ENCODE results near the gene SENP2. TPM values are rescaled to one million over a fixed set of nuclear protein-coding genes. Genes with fewer than 3 reads are reported as not detected.
"Not testable (repeated sequence)": the region's sequence is repeated elsewhere in the genome, so short reads cannot be mapped to it uniquely, and the experiment has no call there.

SENP2 gene
- total RNA-seq: 39.1 TPM

- H3K9me3 ChIP-seq (ENCODE audit: control insufficient read depth in 3 of 3, low read length in 3 of 3): no peaks in the 10 kb centered on the region
- peak within 1 kb of the TSS; percentile 91 to 97 (median 96) for H3K9ac ChIP-seq (ENCODE audit: low read depth in 1 of 3, low read length in 3 of 3)
- peak within 1 kb of the TSS; percentile 80 to 97 (median 93) for H3K4me3 ChIP-seq (ENCODE audit: low read length in 3 of 3)
- H3K4me1 ChIP-seq (ENCODE audit: control insufficient read depth in 3 of 3, insufficient read depth in 3 of 3, low read length in 3 of 3): peaks cover 10 to 20% (median 18%) of the 10 kb centered on the region in 3 donors
- H3K36me3 ChIP-seq (ENCODE audit: control insufficient read depth in 3 of 3, insufficient read depth in 3 of 3, low read length in 3 of 3): no peaks in the 10 kb centered on the region
- H3K27ac ChIP-seq (ENCODE audit: low read depth, low read length): peak within 1 kb of the TSS; percentile 97
- H3K27me3 ChIP-seq (ENCODE audit: control insufficient read depth in 3 of 3, insufficient read depth in 3 of 3, low read length in 3 of 3): no peaks in the 10 kb centered on the region
Observed at GRCh38 chr3:185585859-185586685, at the start of gene SENP2. Gene SENP2 (plus strand): TSS chr3:185586295. CDS start chr3:185586414, 119 bp downstream.

- no peaks in the 10 kb centered on the region for H3K27me3 ChIP-seq (ENCODE audit: control insufficient read depth in 3 of 3, insufficient read depth in 3 of 3, low read length in 3 of 3)
- no peak overlapping the region for H3K4me3 ChIP-seq (ENCODE audit: low read length in 3 of 3)
- no peak overlapping the region for H3K27ac ChIP-seq (ENCODE audit: low read depth, low read length)
- H3K36me3 ChIP-seq (ENCODE audit: control insufficient read depth in 3 of 3, insufficient read depth in 3 of 3, low read length in 3 of 3): no peaks in the 10 kb centered on the region
- H3K9me3 ChIP-seq (ENCODE audit: control insufficient read depth in 3 of 3, low read length in 3 of 3): no peaks in the 10 kb centered on the region
- no peaks in the 10 kb centered on the region for H3K4me1 ChIP-seq (ENCODE audit: control insufficient read depth in 3 of 3, insufficient read depth in 3 of 3, low read length in 3 of 3)
- no peak overlapping the region for H3K9ac ChIP-seq (ENCODE audit: low read depth in 1 of 3, low read length in 3 of 3)
Observed at GRCh38 chr3:185537369-185537970, 48.6 kb upstream of the SENP2 start.

GRCh38 chr3:185539934-185540333 lies 46.2 kb upstream of the SENP2 start:
- Histone ChIP-seq H3K9ac (ENCODE audit: low read depth in 1 of 3, low read length in 3 of 3) (no peak overlapping the region), H3K4me3 (ENCODE audit: low read length in 3 of 3) (no peak overlapping the region), H3K27me3 (ENCODE audit: control insufficient read depth in 3 of 3, insufficient read depth in 3 of 3, low read length in 3 of 3) (no peaks in the 10 kb centered on the region), H3K36me3 (ENCODE audit: control insufficient read depth in 3 of 3, insufficient read depth in 3 of 3, low read length in 3 of 3) (no peaks in the 10 kb centered on the region), H3K27ac (ENCODE audit: low read depth, low read length) (no peak overlapping the region), H3K4me1 (ENCODE audit: control insufficient read depth in 3 of 3, insufficient read depth in 3 of 3, low read length in 3 of 3) (no peaks in the 10 kb centered on the region), H3K9me3 (ENCODE audit: control insufficient read depth in 3 of 3, low read length in 3 of 3) (no peaks in the 10 kb centered on the region)

- Histone ChIP-seq H3K4me1 (ENCODE audit: control insufficient read depth in 3 of 3, insufficient read depth in 3 of 3, low read length in 3 of 3) (no peaks in the 10 kb centered on the region), H3K27ac (ENCODE audit: low read depth, low read length) (no peak overlapping the region), H3K4me3 (ENCODE audit: low read length in 3 of 3) (no peak overlapping the region), H3K9ac (ENCODE audit: low read depth in 1 of 3, low read length in 3 of 3) (no peak overlapping the region), H3K27me3 (ENCODE audit: control insufficient read depth in 3 of 3, insufficient read depth in 3 of 3, low read length in 3 of 3) (no peaks in the 10 kb centered on the region), H3K36me3 (ENCODE audit: control insufficient read depth in 3 of 3, insufficient read depth in 3 of 3, low read length in 3 of 3) (no peaks in the 10 kb centered on the region), H3K9me3 (ENCODE audit: control insufficient read depth in 3 of 3, low read length in 3 of 3) (no peaks in the 10 kb centered on the region)
Observed at GRCh38 chr3:185540695-185541094, 45.4 kb upstream of the SENP2 start.

- no peak overlapping the region for H3K27ac ChIP-seq (ENCODE audit: low read depth, low read length)
- H3K4me3 ChIP-seq (ENCODE audit: low read length in 3 of 3): no peak overlapping the region
- no peaks in the 10 kb centered on the region for H3K9me3 ChIP-seq (ENCODE audit: control insufficient read depth in 3 of 3, low read length in 3 of 3)
- no peaks in the 10 kb centered on the region for H3K27me3 ChIP-seq (ENCODE audit: control insufficient read depth in 3 of 3, insufficient read depth in 3 of 3, low read length in 3 of 3)
- H3K36me3 ChIP-seq (ENCODE audit: control insufficient read depth in 3 of 3, insufficient read depth in 3 of 3, low read length in 3 of 3): no peaks in the 10 kb centered on the region
- no peak overlapping the region for H3K9ac ChIP-seq (ENCODE audit: low read depth in 1 of 3, low read length in 3 of 3)
- no peaks in the 10 kb centered on the region for H3K4me1 ChIP-seq (ENCODE audit: control insufficient read depth in 3 of 3, insufficient read depth in 3 of 3, low read length in 3 of 3)
Observed at GRCh38 chr3:185549122-185549521, 37.0 kb upstream of the SENP2 start.

GRCh38 chr3:185549651-185550111 lies 36.4 kb upstream of the SENP2 start:
- Histone ChIP-seq H3K27ac (ENCODE audit: low read depth, low read length) (no peak overlapping the region), H3K27me3 (ENCODE audit: control insufficient read depth in 3 of 3, insufficient read depth in 3 of 3, low read length in 3 of 3) (no peaks in the 10 kb centered on the region), H3K4me1 (ENCODE audit: control insufficient read depth in 3 of 3, insufficient read depth in 3 of 3, low read length in 3 of 3) (no peaks in the 10 kb centered on the region), H3K4me3 (ENCODE audit: low read length in 3 of 3) (no peak overlapping the region), H3K36me3 (ENCODE audit: control insufficient read depth in 3 of 3, insufficient read depth in 3 of 3, low read length in 3 of 3) (no peaks in the 10 kb centered on the region), H3K9me3 (ENCODE audit: control insufficient read depth in 3 of 3, low read length in 3 of 3) (no peaks in the 10 kb centered on the region), H3K9ac (ENCODE audit: low read depth in 1 of 3, low read length in 3 of 3) (no peak overlapping the region)

- Histone ChIP-seq H3K9me3 (ENCODE audit: control insufficient read depth in 3 of 3, low read length in 3 of 3) (no peaks in the 10 kb centered on the region), H3K27ac (ENCODE audit: low read depth, low read length) (no peak within 1 kb of the TSS), H3K9ac (ENCODE audit: low read depth in 1 of 3, low read length in 3 of 3) (no peak within 1 kb of the TSS), H3K36me3 (ENCODE audit: control insufficient read depth in 3 of 3, insufficient read depth in 3 of 3, low read length in 3 of 3) (no peaks in the 10 kb centered on the region), H3K4me3 (ENCODE audit: low read length in 3 of 3) (no peak within 1 kb of the TSS), H3K4me1 (ENCODE audit: control insufficient read depth in 3 of 3, insufficient read depth in 3 of 3, low read length in 3 of 3) (no peaks in the 10 kb centered on the region), H3K27me3 (ENCODE audit: control insufficient read depth in 3 of 3, insufficient read depth in 3 of 3, low read length in 3 of 3) (no peaks in the 10 kb centered on the region)
Observed at GRCh38 chr3:185552358-185552877, 33.7 kb upstream of the SENP2 start, which contains the start of gene LIPH. Gene LIPH (minus strand): TSS chr3:185552588. CDS start chr3:185552471, 117 bp downstream.

- Histone ChIP-seq H3K9ac (ENCODE audit: low read depth in 1 of 3, low read length in 3 of 3) (no peak overlapping the region), H3K27ac (ENCODE audit: low read depth, low read length) (no peak overlapping the region), H3K4me3 (ENCODE audit: low read length in 3 of 3) (no peak overlapping the region), H3K4me1 (ENCODE audit: control insufficient read depth in 3 of 3, insufficient read depth in 3 of 3, low read length in 3 of 3) (no peaks in the 10 kb centered on the region), H3K36me3 (ENCODE audit: control insufficient read depth in 3 of 3, insufficient read depth in 3 of 3, low read length in 3 of 3) (no peaks in the 10 kb centered on the region), H3K9me3 (ENCODE audit: control insufficient read depth in 3 of 3, low read length in 3 of 3) (no peaks in the 10 kb centered on the region), H3K27me3 (ENCODE audit: control insufficient read depth in 3 of 3, insufficient read depth in 3 of 3, low read length in 3 of 3) (peaks cover 0 to 3% (median 0%) of the 10 kb centered on the region in 3 donors)
Observed at GRCh38 chr3:185555101-185555501, 31.0 kb upstream of the SENP2 start.

GRCh38 chr3:185555860-185556347 lies 30.2 kb upstream of the SENP2 start:
- H3K36me3 ChIP-seq (ENCODE audit: control insufficient read depth in 3 of 3, insufficient read depth in 3 of 3, low read length in 3 of 3): no peaks in the 10 kb centered on the region
- peaks cover 0 to 4% (median 3%) of the 10 kb centered on the region in 3 donors for H3K27me3 ChIP-seq (ENCODE audit: control insufficient read depth in 3 of 3, insufficient read depth in 3 of 3, low read length in 3 of 3)
- no peak overlapping the region for H3K9ac ChIP-seq (ENCODE audit: low read depth in 1 of 3, low read length in 3 of 3)
- H3K27ac ChIP-seq (ENCODE audit: low read depth, low read length): no peak overlapping the region
- no peaks in the 10 kb centered on the region for H3K9me3 ChIP-seq (ENCODE audit: control insufficient read depth in 3 of 3, low read length in 3 of 3)
- no peaks in the 10 kb centered on the region for H3K4me1 ChIP-seq (ENCODE audit: control insufficient read depth in 3 of 3, insufficient read depth in 3 of 3, low read length in 3 of 3)
- H3K4me3 ChIP-seq (ENCODE audit: low read length in 3 of 3): no peak overlapping the region

GRCh38 chr3:185556640-185557039 lies 29.5 kb upstream of the SENP2 start:
- not testable (repeated sequence) for H3K36me3 ChIP-seq (ENCODE audit: control insufficient read depth in 3 of 3, insufficient read depth in 3 of 3, low read length in 3 of 3); H3K9ac ChIP-seq (ENCODE audit: low read depth in 1 of 3, low read length in 3 of 3); H3K4me3 ChIP-seq (ENCODE audit: low read length in 3 of 3); H3K27ac ChIP-seq (ENCODE audit: low read depth, low read length); H3K9me3 ChIP-seq (ENCODE audit: control insufficient read depth in 3 of 3, low read length in 3 of 3); H3K27me3 ChIP-seq (ENCODE audit: control insufficient read depth in 3 of 3, insufficient read depth in 3 of 3, low read length in 3 of 3); H3K4me1 ChIP-seq (ENCODE audit: control insufficient read depth in 3 of 3, insufficient read depth in 3 of 3, low read length in 3 of 3)

All from skeletal muscle tissue (tissue), 4 donors.